ENCODE measurements around the gene AFDN.

AFDN gene

DNA sequence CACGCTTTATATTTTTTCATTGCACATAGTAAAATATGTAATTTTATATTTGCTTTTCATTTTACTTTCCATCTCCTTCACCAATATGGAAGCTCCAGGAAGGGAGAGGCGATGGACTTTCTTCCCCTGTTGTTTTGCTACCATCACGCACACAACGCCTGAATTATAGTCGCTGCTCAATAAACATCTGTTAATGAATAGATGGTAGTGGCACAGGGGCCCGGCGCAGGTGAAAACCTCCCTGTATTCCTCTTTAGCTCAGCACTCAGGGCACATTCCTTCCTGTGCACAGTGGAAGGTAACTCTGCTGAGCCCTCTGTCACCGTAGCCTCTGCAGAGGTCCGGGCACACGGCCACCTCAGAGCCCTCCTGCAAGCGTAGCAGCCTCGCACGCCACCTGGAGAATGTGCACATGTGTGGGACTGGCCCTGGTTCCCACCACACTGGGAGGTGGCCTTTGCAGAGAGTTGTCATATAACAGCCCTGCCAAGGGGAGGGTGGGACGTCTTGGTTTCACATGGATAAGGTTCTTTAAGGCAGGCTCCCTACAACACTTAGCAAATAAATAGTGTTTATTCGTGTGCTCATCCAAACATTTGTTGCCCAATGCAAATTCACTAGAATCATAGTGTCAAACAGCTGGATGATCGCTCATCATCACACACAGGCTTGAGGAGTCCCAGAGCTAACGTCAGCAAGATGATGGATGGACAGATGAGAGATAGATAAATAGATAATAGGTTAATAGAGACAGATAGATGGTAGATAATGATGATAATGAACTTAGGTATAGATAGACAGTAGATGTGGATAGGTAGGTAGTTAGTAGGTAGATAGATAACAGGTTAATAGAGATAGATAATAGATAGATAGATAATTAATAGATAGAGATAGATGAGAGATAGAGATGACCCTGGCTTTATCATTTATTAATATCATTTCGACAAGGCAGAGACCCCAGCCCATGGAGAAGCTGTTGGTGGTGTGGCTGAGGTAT, 32.3 kb upstream of the AFDN start:
- no peak for TF ChIP-seq Cebpa-rat (IDR thresholded peaks at IDR 0.05)
- Histone ChIP-seq H3K27ac (peak overlapping the region in 2 of 11 experiments; percentile 44 to 64; a peak in 5 of 22 replicates), H3K9ac (peak overlapping the region in 3 of 11 experiments; percentile 57 to 72 (median 69); a peak in 5 of 22 replicates), H3K4me1 (peaks cover 45 to 72% (median 61%) of the 10 kb centered on the region in 10 experiments), H3K4me2 (peak overlapping the region; percentile 89 to 100 (median 97)), H3K4me3 (peak overlapping the region in 6 of 10 experiments; percentile 51 to 60 (median 56); a peak in 7 of 20 replicates), H3K36me3 (peaks cover 0 to 3% (median 0%) of the 10 kb centered on the region in 11 experiments; a peak in 1 of 22 replicates), H3K27me3 (peaks cover 0 to 34% (median 0%) of the 10 kb centered on the region in 11 experiments; a peak in 9 of 22 replicates), H3K9me3 (replicated peaks in 1 of 11) (peaks cover 14 to 27% (median 19%) of the 10 kb centered on the region in 11 experiments; a peak in 21 of 22 replicates), H4K20me1 (peaks cover 0 to 3% (median 0%) of the 10 kb centered on the region in 11 experiments; a peak in 1 of 22 replicates)

DNA sequence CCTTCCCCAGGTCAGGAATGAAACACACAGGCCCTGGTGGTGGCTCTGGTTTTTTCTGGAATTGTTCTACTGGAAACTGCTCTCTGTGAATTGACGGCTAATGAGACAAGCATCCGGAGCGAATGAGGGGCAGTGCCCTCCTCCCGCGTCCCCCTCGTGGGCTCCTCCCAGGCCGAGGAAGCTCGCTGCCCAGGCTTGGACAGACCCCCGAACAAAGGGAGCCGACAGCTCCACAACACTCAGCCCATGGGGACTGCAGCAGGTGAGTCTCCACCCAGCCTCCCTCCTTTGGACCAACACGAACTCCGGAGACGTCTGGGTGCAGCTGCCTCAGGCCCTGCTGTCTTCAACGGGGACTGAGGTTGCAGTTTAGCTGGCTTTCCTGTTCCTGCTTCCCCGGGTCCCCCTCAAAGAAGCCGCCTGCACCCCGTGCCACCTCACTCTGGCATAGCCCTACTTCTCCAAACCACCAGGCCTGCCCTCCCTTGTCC, 31.3 kb upstream of the AFDN start:
- Histone ChIP-seq H3K4me1 (peaks cover 49 to 74% (median 62%) of the 10 kb centered on the region in 10 experiments), H3K4me3 (peak overlapping the region; percentile 44 to 67 (median 56); a peak in 19 of 20 replicates), H3K9ac (peak overlapping the region in 10 of 11 experiments; percentile 17 to 74 (median 58); a peak in 18 of 22 replicates), H4K20me1 (peaks cover 0 to 3% (median 0%) of the 10 kb centered on the region in 11 experiments; a peak in 1 of 22 replicates), H3K27ac (peak overlapping the region in 8 of 11 experiments; percentile 34 to 64 (median 48); a peak in 13 of 22 replicates), H3K4me2 (peak overlapping the region; percentile 89 to 100 (median 97)), H3K27me3 (peaks cover 0 to 34% (median 0%) of the 10 kb centered on the region in 11 experiments; a peak in 9 of 22 replicates), H3K36me3 (peaks cover 0 to 3% (median 0%) of the 10 kb centered on the region in 11 experiments; a peak in 1 of 22 replicates), H3K9me3 (replicated peaks in 1 of 11) (peaks cover 14 to 27% (median 19%) of the 10 kb centered on the region in 11 experiments; a peak in 21 of 22 replicates)
- TF ChIP-seq Cebpa-rat (IDR thresholded peaks at IDR 0.05) = no peak

DNA sequence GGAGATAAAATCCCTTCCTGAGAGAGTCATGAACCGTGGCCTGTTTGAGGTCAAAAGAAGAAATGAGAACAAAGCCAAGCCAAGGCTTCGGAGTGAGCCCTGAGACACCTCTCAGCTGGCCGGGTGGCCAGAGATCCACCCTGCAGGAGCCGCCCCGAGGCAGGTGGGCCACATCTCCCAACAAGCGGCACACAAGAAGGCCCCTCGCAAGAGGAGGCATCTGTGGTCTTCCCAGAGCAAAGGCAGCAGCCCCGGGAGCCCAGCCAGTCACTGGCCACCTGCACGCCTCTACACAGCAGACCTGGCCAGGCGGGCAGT, 30.9 kb upstream of the AFDN start:
- H3K9ac ChIP-seq = peak overlapping the region in 10 of 11 experiments; percentile 34 to 74 (median 58); a peak in 18 of 22 replicates
- H3K36me3 ChIP-seq = peaks cover 0 to 3% (median 0%) of the 10 kb centered on the region in 11 experiments; a peak in 1 of 22 replicates
- H3K9me3 ChIP-seq (replicated peaks in 1 of 11) = peaks cover 14 to 27% (median 19%) of the 10 kb centered on the region in 11 experiments; a peak in 21 of 22 replicates
- peaks cover 0 to 34% (median 0%) of the 10 kb centered on the region in 11 experiments; a peak in 9 of 22 replicates for H3K27me3 ChIP-seq
- H4K20me1 ChIP-seq = peaks cover 0 to 3% (median 0%) of the 10 kb centered on the region in 11 experiments; a peak in 1 of 22 replicates
- H3K4me1 ChIP-seq = peaks cover 48 to 72% (median 60%) of the 10 kb centered on the region in 10 experiments
- H3K4me3 ChIP-seq = peak overlapping the region; percentile 44 to 67 (median 56)
- no peak for TF ChIP-seq Cebpa-rat (IDR thresholded peaks at IDR 0.05)
- peak overlapping the region in 8 of 11 experiments; percentile 17 to 64 (median 44); a peak in 12 of 22 replicates for H3K27ac ChIP-seq
- H3K4me2 ChIP-seq = peak overlapping the region; percentile 89 to 100 (median 97)

DNA sequence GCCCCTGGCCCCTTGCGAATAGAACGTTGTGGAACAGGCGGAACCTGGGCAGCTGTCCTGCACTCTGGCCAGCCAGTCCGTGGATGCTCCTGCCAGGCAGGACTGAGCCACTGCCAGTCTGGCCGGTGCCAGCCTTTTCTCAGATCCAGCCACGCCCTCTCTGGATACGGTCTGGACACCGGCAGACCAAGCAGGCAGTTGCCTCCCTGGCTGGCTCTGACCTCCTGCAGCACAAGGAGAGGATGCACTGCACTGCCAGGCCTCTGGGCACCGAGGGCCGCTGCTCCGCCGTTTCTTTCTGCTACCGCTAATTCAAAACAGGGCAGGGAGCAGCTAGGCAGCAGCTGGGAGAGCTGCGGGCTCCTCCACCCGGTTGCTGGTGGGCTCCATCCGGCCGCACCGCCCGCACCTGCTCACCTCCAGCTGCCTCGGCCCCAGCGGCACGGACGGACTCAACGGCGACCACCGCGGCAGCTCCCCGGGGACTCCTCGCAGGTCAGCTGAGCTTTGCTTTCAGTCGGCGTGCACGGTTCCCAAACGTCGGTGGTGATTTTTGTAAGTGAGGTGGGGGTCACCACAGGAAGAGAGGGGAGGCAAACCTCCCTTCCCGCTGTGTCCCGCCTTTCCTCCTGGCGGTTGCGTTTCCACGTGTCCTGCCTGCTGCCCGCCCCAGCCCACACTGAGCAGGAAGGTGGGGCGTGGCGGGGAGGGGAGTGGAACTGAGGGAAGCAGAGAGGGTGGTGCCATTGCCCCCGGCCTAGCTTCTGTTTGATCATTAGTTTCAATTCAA, 30.3 kb upstream of the AFDN start:
- peaks cover 0 to 3% (median 0%) of the 10 kb centered on the region in 11 experiments; a peak in 1 of 22 replicates for H4K20me1 ChIP-seq
- peaks cover 0 to 3% (median 0%) of the 10 kb centered on the region in 11 experiments; a peak in 1 of 22 replicates for H3K36me3 ChIP-seq
- H3K27me3 ChIP-seq = peaks cover 0 to 34% (median 0%) of the 10 kb centered on the region in 11 experiments; a peak in 9 of 22 replicates
- peak overlapping the region in 8 of 11 experiments; percentile 4 to 64 (median 44); a peak in 12 of 22 replicates for H3K27ac ChIP-seq
- peak overlapping the region; percentile 89 to 100 (median 97) for H3K4me2 ChIP-seq
- H3K9ac ChIP-seq = peak overlapping the region in 10 of 11 experiments; percentile 34 to 74 (median 58); a peak in 21 of 22 replicates
- H3K9me3 ChIP-seq (replicated peaks in 1 of 11) = peaks cover 14 to 27% (median 19%) of the 10 kb centered on the region in 11 experiments; a peak in 21 of 22 replicates
- peak overlapping the region; percentile 44 to 67 (median 56) for H3K4me3 ChIP-seq
- H3K4me1 ChIP-seq = peaks cover 42 to 66% (median 57%) of the 10 kb centered on the region in 10 experiments
- TF ChIP-seq Cebpa-rat (IDR thresholded peaks at IDR 0.05) = no peak

DNA sequence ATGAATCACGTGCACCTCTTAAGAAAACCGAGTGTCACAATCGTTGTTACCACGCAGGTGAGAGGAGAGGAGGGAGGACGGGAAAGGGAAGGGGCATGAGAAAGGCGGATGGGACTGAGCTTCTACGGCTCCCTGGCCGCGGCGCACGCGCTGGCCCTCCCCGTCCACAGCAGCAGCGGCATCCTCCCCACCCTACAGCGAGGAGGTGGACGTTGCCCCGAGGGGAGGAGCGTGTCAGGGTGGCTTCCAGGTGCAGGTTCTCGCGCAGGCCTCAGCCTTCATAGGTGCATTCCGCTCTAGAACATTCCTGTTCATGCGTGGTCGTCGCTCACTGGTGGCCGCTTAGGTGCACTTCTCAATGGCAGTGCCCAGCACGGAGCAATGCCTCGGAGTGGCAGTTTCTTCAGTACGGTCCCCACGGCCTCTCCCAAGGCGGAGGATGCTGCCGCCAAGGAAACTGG, 29.7 kb upstream of the AFDN start:
- H3K36me3 ChIP-seq = peaks cover 0 to 3% (median 0%) of the 10 kb centered on the region in 11 experiments; a peak in 1 of 22 replicates
- no peak for TF ChIP-seq Cebpa-rat (IDR thresholded peaks at IDR 0.05)
- H3K4me2 ChIP-seq = peak overlapping the region; percentile 89 to 100 (median 97)
- peak overlapping the region; percentile 44 to 67 (median 56) for H3K4me3 ChIP-seq
- H3K9me3 ChIP-seq (replicated peaks in 1 of 11) = peaks cover 14 to 23% (median 17%) of the 10 kb centered on the region in 11 experiments; a peak in 21 of 22 replicates
- H3K4me1 ChIP-seq = peaks cover 36 to 60% (median 52%) of the 10 kb centered on the region in 10 experiments
- peaks cover 0 to 34% (median 0%) of the 10 kb centered on the region in 11 experiments; a peak in 9 of 22 replicates for H3K27me3 ChIP-seq
- H4K20me1 ChIP-seq = peaks cover 0 to 3% (median 0%) of the 10 kb centered on the region in 11 experiments; a peak in 1 of 22 replicates
- peak overlapping the region in 2 of 11 experiments; percentile 62 to 64; a peak in 4 of 22 replicates for H3K27ac ChIP-seq
- peak overlapping the region in 9 of 11 experiments; percentile 34 to 74 (median 60); a peak in 15 of 22 replicates for H3K9ac ChIP-seq

DNA sequence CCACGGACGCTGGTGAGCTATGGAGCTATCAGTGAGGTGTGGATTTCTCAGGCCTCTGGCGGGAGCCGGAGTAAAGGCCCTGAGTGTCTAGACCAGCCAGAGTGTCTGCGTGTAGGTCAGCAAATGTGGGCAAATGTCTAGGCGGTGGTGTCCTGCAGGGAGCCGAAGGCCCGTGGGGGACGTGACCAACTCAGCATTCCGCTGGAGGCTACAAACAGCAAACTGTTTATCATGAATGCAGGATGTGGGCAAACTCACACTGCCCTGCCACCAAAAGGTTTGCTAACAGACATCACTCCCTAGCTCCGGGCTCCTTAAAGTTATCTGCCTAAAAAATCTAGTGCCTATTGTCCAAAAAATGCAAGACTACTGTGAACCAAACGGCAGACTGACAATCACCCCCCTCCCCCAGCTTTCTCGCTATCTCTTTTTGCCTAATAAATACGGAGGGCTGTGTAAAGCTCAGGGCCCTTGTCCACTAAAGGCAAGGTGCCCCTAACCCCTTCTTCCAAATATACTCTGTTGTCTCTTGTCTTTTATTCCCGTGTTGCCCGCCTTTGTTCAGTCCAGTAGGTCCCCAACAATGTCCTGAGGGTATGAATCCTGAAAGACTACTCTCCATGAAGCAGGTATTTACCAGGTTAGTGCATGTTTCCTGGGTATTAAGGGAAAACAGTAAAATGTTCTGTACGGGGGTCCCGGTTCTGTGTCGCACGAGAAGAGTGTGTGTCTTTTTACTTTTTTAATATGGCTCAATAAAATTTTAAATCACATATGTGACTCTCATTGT, 29.0 kb upstream of the AFDN start:
- Histone ChIP-seq H3K4me2 (peak overlapping the region; percentile 89 to 100 (median 97)), H3K4me1 (peaks cover 33 to 58% (median 50%) of the 10 kb centered on the region in 10 experiments), H4K20me1 (peaks cover 0 to 3% (median 0%) of the 10 kb centered on the region in 11 experiments; a peak in 1 of 22 replicates), H3K9me3 (replicated peaks in 1 of 11) (peaks cover 8 to 17% (median 10%) of the 10 kb centered on the region in 11 experiments; a peak in 21 of 22 replicates), H3K27ac (0 out of 22 replicates have a peak overlapping the region, but pooled peaks of 1 of the 11 experiments have one; percentile 64), H3K36me3 (peaks cover 0 to 3% (median 0%) of the 10 kb centered on the region in 11 experiments; a peak in 1 of 22 replicates), H3K9ac (peak overlapping the region in 4 of 11 experiments; percentile 65 to 74 (median 70); a peak in 4 of 22 replicates), H3K4me3 (peak overlapping the region in 9 of 10 experiments; percentile 51 to 67 (median 56); a peak in 9 of 20 replicates), H3K27me3 (peaks cover 0 to 34% (median 0%) of the 10 kb centered on the region in 11 experiments; a peak in 9 of 22 replicates)
- no peak for TF ChIP-seq Cebpa-rat (IDR thresholded peaks at IDR 0.05)

All from BLaER1 treated with 17β-estradiol and CSF1 and Interleukin-3, amounts not matched to agents 10 nM and 100 nM (cell line).